CD8-positive, alpha-beta memory T cell (primary cell): ENCODE data around the gene CPZ. TPM values are rescaled to one million over a fixed set of nuclear protein-coding genes. Genes with fewer than 3 reads are reported as not detected.
"Not testable (repeated sequence)": the region's sequence is repeated elsewhere in the genome, so short reads cannot be mapped to it uniquely, and the experiment has no call there.

Experiments used
- CTCF ChIA-PET: fragments of 350-600 bp; sonication (Branson Sonifier 250); formaldehyde crosslinking; loops from one replicate; lab custom pipeline; 2021; ENCODE audit warnings: antibody characterized with exemption; lab: Charles Lee
- POLR2A ChIA-PET: fragments of 350-600 bp; sonication (Branson Sonifier 250); formaldehyde crosslinking; loops from one replicate; lab custom pipeline; 2021; ENCODE audit warnings: antibody characterized with exemption; lab: Charles Lee
- DNase-seq, 5 donors: peaks; one replicate each; pipeline versions ENCODE4 v3.0.0 to v3.0.0-alpha.2; 2020 to 2022; ENCODE audit warnings: mixed read lengths in 1 of 5
- H3K27ac ChIP-seq: one replicate; pipeline ENCODE4 v1.7.0; 2013; ENCODE audit warnings: low read depth, mild to moderate bottlenecking, low read length, moderate library complexity
- H3K27me3 ChIP-seq: 2 replicates; pipeline ENCODE4 v1.7.0; 2013; ENCODE audit warnings: low read length, mild to moderate bottlenecking; ENCODE audit not compliant: insufficient read depth, poor library complexity, severe bottlenecking
- H3K36me3 ChIP-seq: 2 replicates; pipeline ENCODE4 v1.7.0; 2013; ENCODE audit warnings: mild to moderate bottlenecking, low read length, moderate library complexity; ENCODE audit not compliant: insufficient read depth
- H3K4me1 ChIP-seq: 2 replicates; pipeline ENCODE4 v1.7.0; 2013; ENCODE audit warnings: mild to moderate bottlenecking, low read length, moderate library complexity; ENCODE audit not compliant: insufficient read depth
- H3K4me3 ChIP-seq: 2 replicates; pipeline ENCODE4 v1.7.0; 2013; ENCODE audit warnings: mild to moderate bottlenecking, low read length
- H3K9me3 ChIP-seq: 2 replicates; pipeline ENCODE4 v1.7.0; 2013; ENCODE audit warnings: mild to moderate bottlenecking, low read length
- H3K27ac Mint-ChIP-seq, 8 donors: one replicate each; pipeline ENCODE4 v1.8.0; 2020 to 2021; ENCODE audit warnings: mixed read lengths in 8 of 8, mild to moderate bottlenecking in 6 of 8, inconsistent platforms in 3 of 8, moderate library complexity in 3 of 8
- H3K27me3 Mint-ChIP-seq, 2 donors: one replicate each; pipeline ENCODE4 v1.8.0; 2020 to 2021; ENCODE audit warnings: mixed read lengths in 2 of 2, mild to moderate bottlenecking in 1 of 2, moderate library complexity in 1 of 2
- H3K36me3 Mint-ChIP-seq, 3 donors: one replicate each; pipeline ENCODE4 v1.8.0; 2020 to 2021; ENCODE audit warnings: mixed read lengths in 3 of 3, inconsistent platforms in 1 of 3, mild to moderate bottlenecking in 1 of 3
- H3K4me1 Mint-ChIP-seq, 3 donors: one replicate each; pipeline ENCODE4 v1.8.0; 2020 to 2021; ENCODE audit warnings: mixed read lengths in 3 of 3, inconsistent platforms in 1 of 3, mild to moderate bottlenecking in 1 of 3
- H3K4me3 Mint-ChIP-seq, 7 donors: one replicate each; pipeline ENCODE4 v1.8.0; 2020 to 2021; ENCODE audit warnings: mixed read lengths in 7 of 7, mild to moderate bottlenecking in 6 of 7, moderate library complexity in 4 of 7, inconsistent platforms in 2 of 7
- H3K9me3 Mint-ChIP-seq, 5 donors: one replicate each; pipeline ENCODE4 v1.8.0; 2020 to 2022; ENCODE audit warnings: mixed read lengths in 5 of 5, mild to moderate bottlenecking in 3 of 5, moderate library complexity in 2 of 5, inconsistent platforms in 1 of 5
- polyA plus RNA-seq: library from polyadenylated mRNA; unstranded; fragments of 300-500 nt; fragmentation: Illumina TruSeq; gene quantifications from one replicate; pipeline ENCODE4 v1.2.3, GENCODE V29; 2021
- total RNA-seq, 2 experiments: library from RNA; stranded (reverse); gene quantifications; one replicate each; pipeline ENCODE4 v1.2.3, GENCODE V29; 2021

Gene CPZ
- total and polyA plus RNA-seq, 3 experiments from 2014 or later: not detected

DNA sequence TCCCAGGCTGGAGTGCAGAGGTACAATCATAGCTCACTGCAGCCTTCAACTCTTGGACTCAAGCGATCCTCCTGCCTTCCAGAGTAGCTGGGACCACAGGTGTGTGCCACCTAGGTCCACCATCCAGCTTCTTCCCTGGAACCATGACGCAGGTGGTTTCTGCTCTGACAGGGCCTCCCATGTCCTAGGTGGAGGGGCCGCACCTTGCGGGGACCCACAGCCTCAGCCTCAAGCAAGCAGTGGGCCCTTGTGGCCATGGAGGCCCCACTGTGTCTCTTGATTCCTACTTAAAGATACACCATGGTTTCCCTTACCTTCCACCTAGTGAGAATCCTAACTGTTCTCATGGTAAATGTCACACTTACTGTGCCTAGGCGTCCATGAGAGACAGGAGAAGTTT lies 19.3 kb upstream of the CPZ start:
- Histone ChIP-seq H3K4me1 (no peaks in the 10 kb centered on the region), H3K4me3 (no peak overlapping the region), H3K27me3 (no peaks in the 10 kb centered on the region), H3K9me3 (no peaks in the 10 kb centered on the region), H3K27ac (no peak overlapping the region), H3K36me3 (no peaks in the 10 kb centered on the region)
- ChIA-PET CTCF (no interaction called here), POLR2A (no interaction called here)
- Mint-ChIP-seq H3K4me3 (no peak overlapping the region), H3K27me3 (peaks cover 1 to 14% of the 10 kb centered on the region in 2 donors), H3K27ac (no peak overlapping the region), H3K36me3 (no peaks in the 10 kb centered on the region), H3K4me1 (no peaks in the 10 kb centered on the region), H3K9me3 (no peaks in the 10 kb centered on the region)
- no peak for DNase-seq

DNA sequence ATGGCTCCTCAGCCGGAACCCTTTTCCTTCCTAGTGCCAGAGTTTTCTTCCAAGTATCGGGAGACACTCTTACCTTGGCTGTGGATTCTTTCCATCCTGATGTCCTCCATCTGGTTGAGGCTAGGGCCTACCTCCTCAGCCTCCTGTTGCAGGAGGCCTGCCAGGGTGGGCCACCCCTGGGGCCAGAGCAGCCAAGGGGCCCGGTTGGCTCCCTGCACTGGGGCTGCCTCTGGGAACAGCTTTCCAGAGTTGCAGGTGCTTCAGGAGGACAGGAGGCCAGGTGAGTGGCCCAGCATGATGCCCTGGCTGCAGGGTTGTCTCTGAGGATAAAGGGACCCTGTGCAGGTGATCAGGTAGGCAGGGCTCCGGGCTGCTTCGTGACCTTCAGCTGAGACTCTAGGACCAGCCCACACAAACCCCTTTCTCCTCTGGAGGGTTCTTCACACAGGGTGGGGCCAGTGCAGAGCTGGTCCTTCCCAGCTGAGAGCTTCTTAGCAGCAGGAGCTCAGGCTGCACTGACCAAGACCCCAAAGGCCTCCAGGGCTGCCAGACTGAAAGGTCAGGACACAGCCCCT lies 17.7 kb upstream of the CPZ start:
- DNase-seq: no peak
- CTCF ChIA-PET: no interaction called here

DNA sequence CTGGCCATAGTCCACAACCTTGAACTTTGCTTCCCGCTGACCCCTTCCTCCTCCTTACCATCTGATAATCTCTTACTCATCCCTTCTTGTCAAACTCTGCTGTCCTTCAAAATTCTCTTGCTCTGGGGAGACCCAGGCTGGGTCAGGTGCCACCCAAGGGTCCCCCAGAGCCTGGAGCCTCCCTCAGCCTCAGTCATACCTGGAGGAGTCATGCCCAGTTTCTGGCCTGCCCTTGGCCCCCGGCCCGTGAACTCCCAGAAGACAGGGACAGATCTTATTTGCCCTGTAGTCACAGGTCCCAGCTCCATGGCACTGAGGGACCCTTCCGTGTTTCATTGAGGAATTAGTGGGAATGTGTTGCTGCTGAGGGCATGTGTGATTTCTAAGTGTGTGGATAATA lies 17.1 kb upstream of the CPZ start:
- DNase-seq: no peak
- Histone ChIP-seq H3K4me3 (no peak overlapping the region), H3K27ac (no peak overlapping the region), H3K27me3 (no peaks in the 10 kb centered on the region), H3K4me1 (no peaks in the 10 kb centered on the region), H3K9me3 (no peaks in the 10 kb centered on the region), H3K36me3 (no peaks in the 10 kb centered on the region)
- POLR2A ChIA-PET: no interaction called here
- Mint-ChIP-seq H3K4me3 (no peak overlapping the region), H3K9me3 (no peaks in the 10 kb centered on the region), H3K4me1 (no peaks in the 10 kb centered on the region), H3K36me3 (no peaks in the 10 kb centered on the region), H3K27ac (no peak overlapping the region), H3K27me3 (peaks cover 8 to 19% of the 10 kb centered on the region in 2 donors)
- CTCF ChIA-PET: no interaction called here

More for the DNA sequence above, 17.7 kb upstream of the CPZ start:
- no peak overlapping the region for H3K4me3 ChIP-seq
- Mint-ChIP-seq H3K36me3 (no peaks in the 10 kb centered on the region), H3K27ac (no peak overlapping the region), H3K27me3 (peaks cover 8 to 19% of the 10 kb centered on the region in 2 donors), H3K9me3 (no peaks in the 10 kb centered on the region), H3K4me1 (no peaks in the 10 kb centered on the region), H3K4me3 (no peak overlapping the region)
- H3K9me3 ChIP-seq: no peaks in the 10 kb centered on the region
- H3K27me3 ChIP-seq: no peaks in the 10 kb centered on the region
- no peaks in the 10 kb centered on the region for H3K4me1 ChIP-seq
- H3K36me3 ChIP-seq: no peaks in the 10 kb centered on the region
- POLR2A ChIA-PET: no interaction called here
- H3K27ac ChIP-seq: no peak overlapping the region

DNA sequence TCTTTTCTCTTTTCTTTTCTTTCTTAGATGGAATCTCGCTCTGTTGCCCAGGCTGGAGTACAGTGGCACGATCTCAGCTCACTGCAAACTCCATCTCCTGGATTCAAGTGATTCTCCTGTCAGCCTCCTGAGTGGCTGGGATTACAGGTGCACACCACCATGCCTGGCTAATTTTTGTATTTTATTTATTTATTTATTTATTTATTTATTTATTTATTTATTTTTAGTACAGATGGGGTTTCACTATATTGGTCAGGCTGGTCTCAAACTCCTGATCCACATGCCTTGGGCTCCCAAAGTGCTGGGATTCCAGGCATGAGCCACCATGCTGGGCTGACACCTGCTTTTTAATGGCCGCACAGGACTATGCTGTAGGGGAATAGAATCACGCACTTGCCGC lies 16.0 kb upstream of the CPZ start:
- H3K4me1 Mint-ChIP-seq, H3K9me3 Mint-ChIP-seq, H3K27ac ChIP-seq, H3K36me3 ChIP-seq, CTCF ChIA-PET, H3K36me3 Mint-ChIP-seq, POLR2A ChIA-PET, H3K4me1 ChIP-seq, H3K9me3 ChIP-seq, H3K4me3 ChIP-seq, H3K27ac Mint-ChIP-seq, H3K4me3 Mint-ChIP-seq, DNase-seq, H3K27me3 ChIP-seq: not testable (repeated sequence)
- peaks cover 8 to 19% of the 10 kb centered on the region in 2 donors for H3K27me3 Mint-ChIP-seq

DNA sequence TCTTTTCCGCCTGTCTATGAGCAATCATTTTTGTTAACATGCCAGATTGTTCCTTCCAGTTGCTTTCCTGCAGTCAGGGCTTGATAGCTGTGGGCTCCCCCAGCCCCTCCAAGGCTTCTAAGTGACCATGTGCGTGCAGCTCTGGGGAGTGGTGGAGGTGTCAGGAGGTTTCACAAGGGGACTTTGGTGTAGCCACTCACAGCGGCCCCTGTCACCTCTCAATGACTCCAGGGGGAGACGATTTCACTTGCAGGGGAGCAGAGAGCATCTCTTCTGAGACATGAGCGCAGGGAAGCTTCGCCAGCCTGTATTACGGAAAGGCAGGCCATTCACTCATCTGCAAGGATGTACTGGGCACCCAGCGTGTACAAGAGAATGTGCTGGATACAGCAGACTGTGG lies 15.5 kb upstream of the CPZ start:
- POLR2A ChIA-PET: no interaction called here

DNA sequence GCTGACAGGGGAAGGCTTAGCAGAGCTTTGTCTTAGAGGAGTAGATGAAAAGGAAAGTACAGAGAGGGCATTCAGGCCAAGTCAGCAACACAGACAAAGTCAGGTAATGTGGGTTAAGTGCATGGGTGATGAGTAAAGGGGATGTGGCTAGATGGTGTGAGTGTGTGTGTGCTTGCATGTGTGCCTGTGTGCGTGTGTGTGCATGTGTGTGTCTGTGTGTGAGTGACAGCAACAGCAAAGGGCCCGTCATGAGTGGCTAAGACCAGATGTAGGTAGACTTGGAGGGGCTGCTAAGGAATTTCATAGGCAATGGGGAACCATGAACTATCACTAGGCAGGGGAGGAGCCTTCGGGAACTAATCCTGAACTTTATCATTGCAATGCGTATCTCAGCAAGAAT lies 14.6 kb upstream of the CPZ start:
- H3K9me3 Mint-ChIP-seq: no peaks in the 10 kb centered on the region
- no peak overlapping the region for H3K27ac Mint-ChIP-seq
- H3K27me3 Mint-ChIP-seq: peaks cover 11 to 19% of the 10 kb centered on the region in 2 donors
- POLR2A ChIA-PET: no interaction called here
- H3K27me3 ChIP-seq: no peaks in the 10 kb centered on the region
- no peaks in the 10 kb centered on the region for H3K4me1 ChIP-seq
- CTCF ChIA-PET: no interaction called here
- no peak overlapping the region for H3K27ac ChIP-seq
- H3K36me3 Mint-ChIP-seq: no peaks in the 10 kb centered on the region
- no peaks in the 10 kb centered on the region for H3K9me3 ChIP-seq
- no peaks in the 10 kb centered on the region for H3K36me3 ChIP-seq
- no peak for DNase-seq
- H3K4me3 Mint-ChIP-seq: no peak overlapping the region
- no peak overlapping the region for H3K4me3 ChIP-seq
- H3K4me1 Mint-ChIP-seq: no peaks in the 10 kb centered on the region

More for the DNA sequence above, 15.5 kb upstream of the CPZ start:
- CTCF ChIA-PET: no interaction called here
- no peaks in the 10 kb centered on the region for H3K27me3 ChIP-seq
- Mint-ChIP-seq H3K4me1 (no peaks in the 10 kb centered on the region), H3K27ac (no peak overlapping the region), H3K36me3 (no peaks in the 10 kb centered on the region), H3K4me3 (no peak overlapping the region), H3K9me3 (no peaks in the 10 kb centered on the region), H3K27me3 (peaks cover 8 to 19% of the 10 kb centered on the region in 2 donors)
- no peak overlapping the region for H3K4me3 ChIP-seq
- H3K4me1 ChIP-seq: no peaks in the 10 kb centered on the region
- H3K27ac ChIP-seq: no peak overlapping the region
- DNase-seq: no peak
- H3K36me3 ChIP-seq: no peaks in the 10 kb centered on the region
- H3K9me3 ChIP-seq: no peaks in the 10 kb centered on the region

DNA sequence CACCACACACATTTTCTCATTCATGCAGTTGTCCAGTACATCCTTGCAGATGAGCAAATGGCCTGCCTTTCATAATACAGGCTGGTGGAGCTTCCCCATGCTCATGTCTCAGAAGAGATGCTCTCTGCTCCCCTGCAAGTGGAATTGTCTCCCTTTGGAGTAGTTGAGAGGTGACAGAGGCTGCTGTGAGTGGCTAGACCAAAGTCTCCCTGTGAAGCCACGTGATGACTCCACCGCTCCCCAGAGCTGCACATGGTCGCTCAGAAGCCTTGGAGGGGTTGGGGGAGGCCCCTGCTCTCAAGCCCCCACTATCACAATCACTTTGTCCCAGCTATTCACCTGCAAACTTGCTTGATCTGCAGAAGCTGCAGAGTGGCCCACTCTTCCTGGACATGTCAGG lies 13.8 kb upstream of the CPZ start:
- Mint-ChIP-seq H3K4me1 (no peaks in the 10 kb centered on the region), H3K27me3 (peaks cover 11 to 19% of the 10 kb centered on the region in 2 donors), H3K36me3 (no peaks in the 10 kb centered on the region), H3K4me3 (no peak overlapping the region), H3K27ac (peak overlapping the region in 1 of 8 donors; percentile 39), H3K9me3 (no peaks in the 10 kb centered on the region)
- Histone ChIP-seq H3K9me3 (no peaks in the 10 kb centered on the region), H3K27ac (no peak overlapping the region), H3K27me3 (no peaks in the 10 kb centered on the region), H3K36me3 (no peaks in the 10 kb centered on the region), H3K4me3 (no peak overlapping the region), H3K4me1 (no peaks in the 10 kb centered on the region)
- DNase-seq: no peak
- ChIA-PET POLR2A (no interaction called here), CTCF (no interaction called here)

DNA sequence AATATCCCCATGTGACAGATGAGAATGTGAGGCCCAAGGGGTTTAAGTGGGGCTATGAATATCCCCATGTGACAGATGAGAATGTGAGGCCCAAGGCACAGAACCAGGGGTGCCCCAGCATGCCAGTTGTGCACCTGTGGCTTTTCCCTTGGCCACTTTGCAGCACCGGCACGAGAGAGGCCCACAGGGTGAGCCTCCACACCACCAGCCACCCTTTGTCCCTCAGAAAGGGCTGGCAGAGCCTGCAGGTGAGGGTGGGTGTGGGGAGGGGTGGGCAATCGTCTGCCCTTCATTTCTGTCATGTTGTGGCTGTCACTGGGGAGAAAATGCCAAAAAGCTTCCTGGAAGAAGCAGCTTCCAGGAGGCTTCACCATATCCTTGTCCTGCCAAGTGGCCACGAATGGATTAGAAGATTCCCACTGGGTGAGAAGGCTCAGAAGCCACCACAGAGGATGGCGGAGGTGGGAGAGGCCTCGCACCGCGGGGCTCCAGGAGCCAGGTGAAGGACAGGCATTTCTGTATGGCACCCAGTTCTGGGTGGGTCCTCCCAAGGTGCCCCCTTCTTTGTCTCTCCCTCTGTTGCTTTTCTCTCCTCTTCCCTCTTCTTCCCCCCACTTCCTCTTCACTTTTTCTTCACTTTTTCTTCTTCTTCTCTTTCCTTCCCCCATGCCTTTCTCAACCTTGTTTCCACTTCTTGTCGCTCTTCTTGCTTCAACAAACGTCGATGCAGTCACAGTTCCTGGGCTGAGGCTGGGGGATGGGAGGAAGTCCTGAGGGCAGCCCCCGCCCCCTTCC lies 12.8 kb upstream of the CPZ start:
- H3K4me3 Mint-ChIP-seq: no peak overlapping the region
- Histone ChIP-seq H3K27me3 (no peaks in the 10 kb centered on the region), H3K4me3 (no peak overlapping the region), H3K27ac (no peak overlapping the region), H3K4me1 (no peaks in the 10 kb centered on the region), H3K36me3 (no peaks in the 10 kb centered on the region), H3K9me3 (no peaks in the 10 kb centered on the region)
- H3K4me1 Mint-ChIP-seq: no peaks in the 10 kb centered on the region
- H3K27ac Mint-ChIP-seq: no peak overlapping the region
- no peak for DNase-seq
- no peaks in the 10 kb centered on the region for H3K9me3 Mint-ChIP-seq
- H3K27me3 Mint-ChIP-seq: peaks cover 11 to 26% of the 10 kb centered on the region in 2 donors
- no peaks in the 10 kb centered on the region for H3K36me3 Mint-ChIP-seq
- POLR2A ChIA-PET: no interaction called here
- CTCF ChIA-PET: no interaction called here
